ENCODE data around the gene PBX2. TPM values are rescaled to one million over a fixed set of nuclear protein-coding genes. Genes with fewer than 3 reads are reported as not detected.

PBX2 gene
- total and polyA plus RNA-seq, 2 of the 4 experiments (the other 2 are of a cell fraction) = 17.7 to 56.8 TPM

- Histone ChIP-seq H4K8ac (ENCODE audit: low read depth in 2 of 2, low read length in 2 of 2) (no peak overlapping the region), H2AK9ac (replicated peaks; ENCODE audit: low read depth, low read length, poor library complexity) (peak overlapping the region; percentile 28), H3K56ac (ENCODE audit: extremely low read depth, insufficient read depth, low read length) (no peak overlapping the region), H2BK20ac (ENCODE audit: low read depth, low read length) (no peak overlapping the region), H3K14ac (replicated peaks; ENCODE audit: low read depth, low read length) (no peak overlapping the region), H4K5ac (ENCODE audit: low read depth, low read length) (no peak overlapping the region), H3K9me3 (ENCODE audit: control insufficient read depth, insufficient read depth, low read length) (no peaks in the 10 kb centered on the region), H3K4me3 (ENCODE audit: insufficient read depth, low read depth, low read length) (no peak overlapping the region), H3K4me2 (ENCODE audit: low read depth, low read length) (no peak overlapping the region), H3K4me1 (ENCODE audit: control insufficient read depth, insufficient read depth, low read length) (no peaks in the 10 kb centered on the region), H3K18ac (ENCODE audit: low read depth, low read length) (no peak overlapping the region), H3K9ac (ENCODE audit: low read depth, low read length) (no peak overlapping the region), H3K79me1 (ENCODE audit: low read depth in 1 of 2, low read length in 2 of 2) (no peaks in the 10 kb centered on the region), H2AFZ (replicated peaks; ENCODE audit: low read length, poor library complexity) (peak overlapping the region; percentile 21), H3K9me1 (ENCODE audit: insufficient read depth, low read length) (no peaks in the 10 kb centered on the region), H2BK120ac (ENCODE audit: low read depth, low read length) (no peak overlapping the region), H3K27ac (ENCODE audit: insufficient read depth, low read length) (no peak overlapping the region), H2AK5ac (ENCODE audit: low read depth, low read length) (no peak overlapping the region), H4K91ac (ENCODE audit: insufficient read depth, low read depth, low read length) (no peak overlapping the region), H4K20me1 (ENCODE audit: insufficient read depth, low read length) (no peaks in the 10 kb centered on the region), H3K36me3 (ENCODE audit: control insufficient read depth, insufficient read depth, low read length) (no peaks in the 10 kb centered on the region), H2BK5ac (ENCODE audit: low read depth, low read length, poor library complexity, severe bottlenecking) (no peak overlapping the region), H3K4ac (ENCODE audit: low read depth, low read length) (no peak overlapping the region), H3K27me3 (ENCODE audit: control insufficient read depth, insufficient read depth, low read length) (peaks cover 2% of the 10 kb centered on the region), H3K23ac (ENCODE audit: low read depth, low read length) (no peak overlapping the region), H2BK15ac (ENCODE audit: low read depth, low read length) (no peak overlapping the region)
- TF ChIP-seq RFX5 (IDR thresholded peaks at IDR 0.05; ENCODE audit: low read depth, low read length) (no peak), SMC3 (IDR thresholded peaks at IDR 0.05; ENCODE audit: low read depth, low read length) (no peak), FOS (IDR thresholded peaks at IDR 0.05; ENCODE audit: low read depth, low read length) (no peak), CHD1 (IDR thresholded peaks at IDR 0.05; ENCODE audit: low read depth, low read length) (no peak), MXI1 (IDR thresholded peaks at IDR 0.05; ENCODE audit: borderline replicate concordance, low read depth, low read length) (no peak), MAZ (IDR thresholded peaks at IDR 0.05; ENCODE audit: borderline replicate concordance, low read depth, low read length) (no peak), RCOR1 (IDR thresholded peaks at IDR 0.05; ENCODE audit: insufficient replicate concordance, low read length) (no peak), POLR2A (IDR thresholded peaks at IDR 0.05; ENCODE audit: low read depth, low read length) (no peak), CEBPB (IDR thresholded peaks at IDR 0.05; ENCODE audit: low read depth, low read length) (no peak), RAD21 (IDR thresholded peaks at IDR 0.05; ENCODE audit: low read length) (no peak), NFE2L2 (IDR thresholded peaks at IDR 0.05; ENCODE audit: low read depth, low read length) (no peak), USF2 (IDR thresholded peaks at IDR 0.05; ENCODE audit: low read depth, low read length) (no peak), BHLHE40 (IDR thresholded peaks at IDR 0.05; ENCODE audit: low read depth, low read length) (no peak), MAFK (IDR thresholded peaks at IDR 0.05; ENCODE audit: low read depth, low read length) (no peak)
- TF ChIP-seq, protein P1, sequence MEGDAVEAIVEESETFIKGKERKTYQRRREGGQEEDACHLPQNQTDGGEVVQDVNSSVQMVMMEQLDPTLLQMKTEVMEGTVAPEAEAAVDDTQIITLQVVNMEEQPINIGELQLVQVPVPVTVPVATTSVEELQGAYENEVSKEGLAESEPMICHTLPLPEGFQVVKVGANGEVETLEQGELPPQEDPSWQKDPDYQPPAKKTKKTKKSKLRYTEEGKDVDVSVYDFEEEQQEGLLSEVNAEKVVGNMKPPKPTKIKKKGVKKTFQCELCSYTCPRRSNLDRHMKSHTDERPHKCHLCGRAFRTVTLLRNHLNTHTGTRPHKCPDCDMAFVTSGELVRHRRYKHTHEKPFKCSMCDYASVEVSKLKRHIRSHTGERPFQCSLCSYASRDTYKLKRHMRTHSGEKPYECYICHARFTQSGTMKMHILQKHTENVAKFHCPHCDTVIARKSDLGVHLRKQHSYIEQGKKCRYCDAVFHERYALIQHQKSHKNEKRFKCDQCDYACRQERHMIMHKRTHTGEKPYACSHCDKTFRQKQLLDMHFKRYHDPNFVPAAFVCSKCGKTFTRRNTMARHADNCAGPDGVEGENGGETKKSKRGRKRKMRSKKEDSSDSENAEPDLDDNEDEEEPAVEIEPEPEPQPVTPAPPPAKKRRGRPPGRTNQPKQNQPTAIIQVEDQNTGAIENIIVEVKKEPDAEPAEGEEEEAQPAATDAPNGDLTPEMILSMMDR (conservative IDR thresholded peaks at IDR 0.05; ENCODE audit: low read depth, low read length) = no peak
- TF ChIP-seq, protein P2, sequence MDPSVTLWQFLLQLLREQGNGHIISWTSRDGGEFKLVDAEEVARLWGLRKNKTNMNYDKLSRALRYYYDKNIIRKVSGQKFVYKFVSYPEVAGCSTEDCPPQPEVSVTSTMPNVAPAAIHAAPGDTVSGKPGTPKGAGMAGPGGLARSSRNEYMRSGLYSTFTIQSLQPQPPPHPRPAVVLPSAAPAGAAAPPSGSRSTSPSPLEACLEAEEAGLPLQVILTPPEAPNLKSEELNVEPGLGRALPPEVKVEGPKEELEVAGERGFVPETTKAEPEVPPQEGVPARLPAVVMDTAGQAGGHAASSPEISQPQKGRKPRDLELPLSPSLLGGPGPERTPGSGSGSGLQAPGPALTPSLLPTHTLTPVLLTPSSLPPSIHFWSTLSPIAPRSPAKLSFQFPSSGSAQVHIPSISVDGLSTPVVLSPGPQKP (IDR thresholded peaks at IDR 0.05; ENCODE audit: borderline replicate concordance, low read depth, low read length) = no peak
- no peak for ATAC-seq (ENCODE audit: low read depth)
- ChIA-PET CTCF (no interaction called here), POLR2A (ENCODE audit: unreplicated experiment) (interaction anchor here (0.6 kb wide), 1 partner anchor 100 kb away, joined by 8 read pairs; no protein-coding TSS in a partner anchor)
- WGBS, 2 experiments (ENCODE audit: extremely low coverage in 2 of 2, insufficient read length in 1 of 2) = 25% methylated on average over 2 of the region's 4 CpGs; no CpG with 5 or more reads in 1 of the 2 experiments
- intact Hi-C loops (cut with micrococcal nuclease) = no loop called here
- in situ Hi-C loops (cut with MboI; ENCODE audit: low sequenced_read_pairs) = no loop called here
- dilution Hi-C loops (cut with HindIII; ENCODE audit: low sequenced_read_pairs, unreplicated experiment) = no loop called here
- no peak for DNase-seq
- no TSS peak for BruUV-seq (replicated peaks)
Measured at GRCh38 chr6:32234934-32235333, 44.9 kb upstream of the PBX2 start.
